Measurements from ENCODE around the gene CCL28.
"Not testable (repeated sequence)": the region's sequence is repeated elsewhere in the genome, so short reads cannot be mapped to it uniquely, and the experiment has no call there.

The CCL28 gene

GRCh38 chr5:43409809-43410271, 2.4 kb downstream of the CCL28 start:
- no peak for DNase-seq

- not testable (repeated sequence) for DNase-seq
These were observed 9.6 kb downstream of the CCL28 start for GRCh38 chr5:43402524-43403066.

- DNase-seq, result no peak
These were observed 10.4 kb downstream of the CCL28 start for GRCh38 chr5:43401827-43402226.

GRCh38 chr5:43400082-43400481, 12.1 kb downstream of the CCL28 start:
- DNase-seq, result no peak

- DNase-seq, result peak; percentile 23
These were observed 15.4 kb downstream of the CCL28 start for GRCh38 chr5:43396762-43397304.

GRCh38 chr5:43390471-43390870, 21.7 kb downstream of the CCL28 start:
- no peak for DNase-seq

- peak; percentile 82 for DNase-seq
These were observed 22.4 kb downstream of the CCL28 start for GRCh38 chr5:43389679-43390329.

- DNase-seq, result no peak
These were observed 25.2 kb downstream of the CCL28 start for GRCh38 chr5:43386960-43387362.

- DNase-seq, result no peak
These were observed 35.6 kb downstream of the CCL28 start for GRCh38 chr5:43376496-43377140.

GRCh38 chr5:43371821-43372220, 40.4 kb downstream of the CCL28 start:
- no peak for DNase-seq

- no peak for DNase-seq
These were observed 41.8 kb downstream of the CCL28 start for GRCh38 chr5:43370352-43370751.

GRCh38 chr5:43369651-43370050, 42.5 kb downstream of the CCL28 start:
- DNase-seq, result no peak

- DNase-seq, result no peak
These were observed 44.1 kb downstream of the CCL28 start for GRCh38 chr5:43367909-43368669.

- DNase-seq, result no peak
These were observed 44.7 kb downstream of the CCL28 start for GRCh38 chr5:43367453-43367852.

- not testable (repeated sequence) for DNase-seq
These were observed 45.4 kb downstream of the CCL28 start for GRCh38 chr5:43366680-43367246.

GRCh38 chr5:43365155-43365554, 47.0 kb downstream of the CCL28 start:
- not testable (repeated sequence) for DNase-seq

- no peak for DNase-seq
These were observed 48.6 kb downstream of the CCL28 start for GRCh38 chr5:43363445-43364152.

GRCh38 chr5:43362725-43363435, 49.3 kb downstream of the CCL28 start:
- no peak for DNase-seq

- no peak for DNase-seq
These were observed 53.5 kb downstream of the CCL28 start for GRCh38 chr5:43358726-43359125.

GRCh38 chr5:43358301-43358700, 53.9 kb downstream of the CCL28 start:
- DNase-seq, result no peak

GRCh38 chr5:43357878-43358281, 54.3 kb downstream of the CCL28 start:
- no peak for DNase-seq

GRCh38 chr5:43357067-43357466, 55.1 kb downstream of the CCL28 start:
- no peak for DNase-seq
